ENCODE measurements around the gene PANX2. TPM values are rescaled to one million over a fixed set of nuclear protein-coding genes. Genes with fewer than 3 reads are reported as not detected.
A peak's percentile ranks its signal among the peaks of the same experiment; 100 is the strongest.

PANX2 gene
- total RNA-seq, 1 donor from 2014 or later = 3.0 TPM

DNA sequence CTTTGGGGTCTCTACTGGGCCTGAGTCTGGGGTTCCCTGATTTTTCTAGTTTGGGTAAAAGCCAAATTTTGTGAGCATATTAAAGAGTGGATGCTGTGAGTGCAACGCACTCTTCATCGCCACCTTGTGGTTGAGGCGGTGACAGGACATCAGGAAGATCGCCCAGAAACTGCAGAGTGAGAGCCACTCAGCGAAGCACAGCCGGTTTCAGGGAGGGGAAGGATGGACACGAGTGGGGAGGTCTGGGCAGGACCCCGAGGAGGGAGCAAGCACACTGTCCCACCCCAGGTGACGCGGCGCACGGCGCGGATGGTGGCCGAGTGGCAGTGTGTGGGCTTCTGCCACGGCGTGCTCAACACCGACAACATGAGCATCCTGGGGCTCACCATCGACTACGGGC is 39.4 kb downstream of the PANX2 start:
- peaks cover 23% of the 10 kb centered on the region for H3K36me3 Mint-ChIP-seq
- H3K27me3 Mint-ChIP-seq = no peaks in the 10 kb centered on the region
- no peak for DNase-seq (ENCODE audit: extremely low spot score, unreplicated experiment)
- H3K4me3 Mint-ChIP-seq = peak overlapping the region; percentile 23
- H3K9me3 Mint-ChIP-seq = no peaks in the 10 kb centered on the region
- peak overlapping the region; percentile 12 for H3K27ac Mint-ChIP-seq
- H3K4me1 Mint-ChIP-seq (ENCODE audit: unreplicated experiment) = peaks cover 10% of the 10 kb centered on the region
- TF ChIP-seq, protein P1, sequence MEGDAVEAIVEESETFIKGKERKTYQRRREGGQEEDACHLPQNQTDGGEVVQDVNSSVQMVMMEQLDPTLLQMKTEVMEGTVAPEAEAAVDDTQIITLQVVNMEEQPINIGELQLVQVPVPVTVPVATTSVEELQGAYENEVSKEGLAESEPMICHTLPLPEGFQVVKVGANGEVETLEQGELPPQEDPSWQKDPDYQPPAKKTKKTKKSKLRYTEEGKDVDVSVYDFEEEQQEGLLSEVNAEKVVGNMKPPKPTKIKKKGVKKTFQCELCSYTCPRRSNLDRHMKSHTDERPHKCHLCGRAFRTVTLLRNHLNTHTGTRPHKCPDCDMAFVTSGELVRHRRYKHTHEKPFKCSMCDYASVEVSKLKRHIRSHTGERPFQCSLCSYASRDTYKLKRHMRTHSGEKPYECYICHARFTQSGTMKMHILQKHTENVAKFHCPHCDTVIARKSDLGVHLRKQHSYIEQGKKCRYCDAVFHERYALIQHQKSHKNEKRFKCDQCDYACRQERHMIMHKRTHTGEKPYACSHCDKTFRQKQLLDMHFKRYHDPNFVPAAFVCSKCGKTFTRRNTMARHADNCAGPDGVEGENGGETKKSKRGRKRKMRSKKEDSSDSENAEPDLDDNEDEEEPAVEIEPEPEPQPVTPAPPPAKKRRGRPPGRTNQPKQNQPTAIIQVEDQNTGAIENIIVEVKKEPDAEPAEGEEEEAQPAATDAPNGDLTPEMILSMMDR (conservative IDR thresholded peaks at IDR 0.05) = peak; percentile 91

DNA sequence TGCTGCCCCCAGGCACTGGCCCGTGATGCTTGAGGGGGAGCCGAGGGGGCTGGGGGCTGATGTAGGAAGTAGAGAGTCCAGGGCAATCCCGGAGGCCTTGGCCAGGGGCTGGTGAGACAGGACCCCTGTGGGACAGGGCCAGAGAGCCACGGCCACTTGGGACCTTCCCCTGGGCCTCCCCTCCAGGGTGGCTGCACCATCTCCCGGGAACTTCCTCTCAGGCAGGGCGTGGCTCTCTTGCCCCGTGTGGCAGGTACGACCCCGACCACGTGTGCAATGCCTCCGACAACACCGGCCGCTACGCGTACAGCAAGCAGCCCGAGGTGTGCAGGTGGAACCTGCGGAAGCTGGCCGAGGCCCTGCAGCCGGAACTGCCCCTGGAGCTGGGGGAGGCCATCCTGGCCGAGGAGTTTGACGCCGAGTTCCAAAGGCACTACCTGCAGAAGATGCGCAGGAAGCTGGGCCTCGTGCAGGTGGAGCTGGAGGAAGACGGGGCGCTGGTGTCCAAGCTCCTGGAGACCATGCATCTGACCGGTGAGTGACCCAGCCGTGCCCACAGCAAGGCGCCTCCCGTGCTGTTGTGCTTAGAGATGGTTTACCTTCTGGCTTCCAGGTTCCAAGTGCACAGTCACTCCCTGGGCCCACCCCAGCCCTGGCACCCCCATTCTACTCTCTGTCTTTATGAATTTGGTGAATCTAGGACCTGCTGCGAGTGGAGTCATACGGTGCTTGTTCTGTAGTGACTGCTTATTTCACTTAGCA is 40.0 kb downstream of the PANX2 start:
- H3K27me3 Mint-ChIP-seq = no peaks in the 10 kb centered on the region
- no peaks in the 10 kb centered on the region for H3K9me3 Mint-ChIP-seq
- peaks cover 5% of the 10 kb centered on the region for H3K4me1 Mint-ChIP-seq (ENCODE audit: unreplicated experiment)
- H3K27ac Mint-ChIP-seq = no peak overlapping the region
- TF ChIP-seq, protein P1 (conservative IDR thresholded peaks at IDR 0.05) = no peak
- no peak for DNase-seq (ENCODE audit: extremely low spot score, unreplicated experiment)
- no peak overlapping the region for H3K4me3 Mint-ChIP-seq
- peaks cover 23% of the 10 kb centered on the region for H3K36me3 Mint-ChIP-seq

DNA sequence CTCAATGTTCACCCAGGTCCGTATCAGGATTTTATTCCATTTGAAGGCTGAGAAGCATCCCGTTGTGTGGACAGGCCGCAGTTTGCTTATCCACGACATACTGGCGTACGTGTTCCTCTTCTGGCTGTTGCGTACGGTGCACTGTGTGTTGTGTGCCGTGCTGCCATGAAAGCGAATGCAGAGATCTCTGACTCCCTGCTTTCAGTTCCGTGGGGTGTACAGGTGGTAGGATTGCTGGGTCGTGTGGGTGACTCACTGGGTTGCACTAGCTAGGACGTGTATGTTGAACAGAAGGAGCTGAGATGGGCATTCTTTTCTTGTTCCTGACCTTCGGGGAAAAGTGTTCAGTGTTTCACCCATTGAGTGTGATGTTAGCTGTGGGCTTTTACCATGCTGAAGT is 40.6 kb downstream of the PANX2 start:
- Mint-ChIP-seq H3K36me3 (peaks cover 23% of the 10 kb centered on the region), H3K27ac (no peak overlapping the region), H3K4me3 (no peak overlapping the region), H3K9me3 (no peaks in the 10 kb centered on the region), H3K27me3 (no peaks in the 10 kb centered on the region), H3K4me1 (ENCODE audit: unreplicated experiment) (peaks cover 5% of the 10 kb centered on the region)
- no peak for DNase-seq (ENCODE audit: extremely low spot score, unreplicated experiment)
- TF ChIP-seq, protein P1 (conservative IDR thresholded peaks at IDR 0.05) = no peak

GRCh38 chr22:50213263-50213662 is 42.7 kb downstream of the PANX2 start:
- Mint-ChIP-seq H3K9me3 (no peaks in the 10 kb centered on the region), H3K36me3 (peaks cover 23% of the 10 kb centered on the region), H3K27ac (no peak overlapping the region), H3K4me1 (ENCODE audit: unreplicated experiment) (peaks cover 5% of the 10 kb centered on the region), H3K4me3 (no peak overlapping the region), H3K27me3 (no peaks in the 10 kb centered on the region)
- DNase-seq (ENCODE audit: extremely low spot score, unreplicated experiment) = no peak
- TF ChIP-seq, protein P1 (conservative IDR thresholded peaks at IDR 0.05) = no peak

- Mint-ChIP-seq H3K4me1 (ENCODE audit: unreplicated experiment) (no peaks in the 10 kb centered on the region), H3K9me3 (no peaks in the 10 kb centered on the region)
Measured at GRCh38 chr22:50215297-50216054, 44.9 kb downstream of the PANX2 start.

More at GRCh38 chr22:50215297-50216054, 44.9 kb downstream of the PANX2 start:
- Mint-ChIP-seq H3K27ac (no peak overlapping the region), H3K36me3 (peaks cover 18% of the 10 kb centered on the region), H3K4me3 (no peak overlapping the region), H3K27me3 (no peaks in the 10 kb centered on the region)
- TF ChIP-seq, protein P1 (conservative IDR thresholded peaks at IDR 0.05) = no peak
- DNase-seq (ENCODE audit: extremely low spot score, unreplicated experiment) = no peak

Data from type B pancreatic cell (in vitro differentiated cells).